Activated T-cell treated with anti-CD3 and anti-CD28 coated beads, Interleukin-2, amount 50 U/mL, for 48 hours (primary cell): Measurements from ENCODE around the gene ALG14.
A peak's percentile ranks its signal among the peaks of the same experiment; 100 is the strongest.

Source experiments
- DNase-seq, 2 experiments: peaks; one replicate each; pipeline ENCODE4 v3.0.0-alpha.2; 2020

The ALG14 gene

DNA sequence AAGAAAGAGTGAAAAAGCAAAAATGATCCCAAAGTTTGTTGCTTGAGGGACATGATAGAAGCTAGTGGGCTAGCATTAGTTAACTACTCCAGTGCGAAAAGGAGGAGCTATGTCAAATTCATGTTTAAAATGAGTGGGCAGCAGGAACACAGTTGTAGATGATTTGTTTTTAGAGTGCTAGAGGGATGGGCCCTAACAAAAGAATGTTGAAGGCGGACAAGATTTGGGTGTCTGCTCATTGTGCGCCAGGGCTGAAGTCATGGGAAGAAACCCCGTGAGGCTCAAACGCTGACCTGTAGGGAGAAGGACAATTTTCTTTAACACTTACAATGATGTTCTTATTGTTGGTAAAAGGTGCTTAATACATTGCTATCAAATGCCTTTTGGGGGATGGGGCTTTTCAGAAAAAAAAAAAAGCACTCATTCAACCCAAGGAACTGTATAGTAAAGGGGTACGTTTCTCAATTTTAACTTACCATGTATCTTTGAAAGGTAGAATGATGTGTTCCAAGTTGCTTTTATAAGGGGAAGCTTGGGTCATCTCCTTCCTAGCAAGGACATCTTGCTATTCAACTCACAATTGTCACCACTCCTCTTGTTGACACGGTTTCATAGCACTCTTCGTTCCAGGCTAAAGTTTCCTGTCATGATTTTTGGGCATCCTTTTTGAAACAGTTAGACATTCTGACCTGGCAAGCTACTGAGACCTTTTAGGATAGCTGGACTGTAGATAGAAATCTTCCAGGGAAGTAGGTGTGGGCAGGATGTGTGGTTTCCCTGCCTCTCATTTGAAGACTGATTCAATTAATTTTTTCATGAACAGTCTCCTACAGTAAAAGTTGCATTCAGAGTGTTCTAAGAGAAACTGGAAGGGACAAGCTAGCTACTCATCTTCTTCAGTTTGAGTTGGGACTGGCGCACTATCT, 92.8 kb downstream of the ALG14 start:
- no peak for DNase-seq

GRCh38 chr1:94979131-94979530, 93.6 kb downstream of the ALG14 start:
- DNase-seq = no peak

DNA sequence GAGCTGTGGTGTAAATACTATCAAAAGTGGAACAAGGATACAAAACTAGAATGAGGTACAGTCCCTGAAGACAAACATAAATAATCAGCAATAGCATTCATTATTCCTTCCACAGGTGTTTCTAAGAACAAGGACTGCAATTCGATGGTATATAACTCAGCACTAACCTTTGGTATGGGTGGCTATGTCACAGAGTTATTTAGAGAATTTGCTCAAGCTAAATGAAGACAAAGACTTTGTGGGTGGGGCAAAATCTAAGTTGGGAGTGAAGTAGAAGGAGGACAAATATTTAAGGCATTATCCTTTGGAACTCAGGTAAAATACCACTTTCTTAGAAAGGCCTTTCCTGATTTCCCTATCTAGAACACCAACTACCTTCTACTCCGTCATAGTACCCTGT, 94.3 kb downstream of the ALG14 start:
- DNase-seq = no peak

GRCh38 chr1:94976971-94977548, 95.7 kb downstream of the ALG14 start:
- DNase-seq = no peak

- DNase-seq = no peak
Observed at GRCh38 chr1:94974824-94975223, 97.9 kb downstream of the ALG14 start.

- no peak for DNase-seq
Observed at GRCh38 chr1:94974241-94974640, 98.5 kb downstream of the ALG14 start.

GRCh38 chr1:94973309-94973922, 99.3 kb downstream of the ALG14 start:
- no peak for DNase-seq

DNA sequence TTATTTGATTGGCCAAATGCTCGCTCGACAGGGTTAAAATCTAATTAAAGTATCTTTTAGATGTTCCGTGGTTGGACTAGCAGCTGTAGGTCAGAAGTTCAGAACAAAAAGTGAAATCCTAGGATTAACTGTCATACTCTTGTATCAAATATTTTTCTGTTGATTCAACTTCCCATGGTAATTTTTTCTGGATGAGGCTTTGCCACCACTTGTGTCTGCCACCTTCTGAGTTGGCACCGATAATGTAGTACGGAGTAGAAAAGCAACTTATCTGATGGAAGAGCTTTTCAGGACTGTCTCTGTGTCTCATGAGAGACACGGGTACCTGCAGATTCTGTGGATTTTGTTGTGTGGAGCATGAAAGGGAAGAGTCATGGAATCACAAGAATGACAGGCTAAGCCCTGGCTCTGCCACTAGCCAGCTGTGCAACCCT, 101.2 kb downstream of the ALG14 start:
- DNase-seq = no peak

GRCh38 chr1:94970783-94971182, 102.0 kb downstream of the ALG14 start:
- no peak for DNase-seq

GRCh38 chr1:94969137-94969536, 103.6 kb downstream of the ALG14 start:
- no peak for DNase-seq

- no peak for DNase-seq
Observed at GRCh38 chr1:94966033-94966432, 106.7 kb downstream of the ALG14 start.

DNA sequence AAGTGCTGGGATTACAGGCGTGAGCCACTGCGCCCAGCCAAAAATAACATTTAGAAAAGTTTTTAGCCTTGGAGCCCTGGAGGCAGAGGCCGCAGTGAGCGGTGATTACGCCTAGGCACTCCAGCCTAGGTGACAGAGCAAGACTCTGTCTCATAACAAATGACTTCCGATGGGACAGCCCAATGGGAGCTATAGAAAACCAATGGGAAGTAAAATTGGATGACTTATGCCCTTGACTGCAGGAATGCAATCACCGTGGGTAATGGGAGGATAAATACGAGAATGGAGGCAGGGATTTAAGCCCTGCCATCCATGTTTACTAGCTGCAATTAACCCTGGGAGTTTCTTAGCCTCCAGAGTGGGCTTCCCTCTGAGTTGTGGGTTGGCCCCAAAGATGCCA, 108.9 kb downstream of the ALG14 start:
- DNase-seq = no peak

DNA sequence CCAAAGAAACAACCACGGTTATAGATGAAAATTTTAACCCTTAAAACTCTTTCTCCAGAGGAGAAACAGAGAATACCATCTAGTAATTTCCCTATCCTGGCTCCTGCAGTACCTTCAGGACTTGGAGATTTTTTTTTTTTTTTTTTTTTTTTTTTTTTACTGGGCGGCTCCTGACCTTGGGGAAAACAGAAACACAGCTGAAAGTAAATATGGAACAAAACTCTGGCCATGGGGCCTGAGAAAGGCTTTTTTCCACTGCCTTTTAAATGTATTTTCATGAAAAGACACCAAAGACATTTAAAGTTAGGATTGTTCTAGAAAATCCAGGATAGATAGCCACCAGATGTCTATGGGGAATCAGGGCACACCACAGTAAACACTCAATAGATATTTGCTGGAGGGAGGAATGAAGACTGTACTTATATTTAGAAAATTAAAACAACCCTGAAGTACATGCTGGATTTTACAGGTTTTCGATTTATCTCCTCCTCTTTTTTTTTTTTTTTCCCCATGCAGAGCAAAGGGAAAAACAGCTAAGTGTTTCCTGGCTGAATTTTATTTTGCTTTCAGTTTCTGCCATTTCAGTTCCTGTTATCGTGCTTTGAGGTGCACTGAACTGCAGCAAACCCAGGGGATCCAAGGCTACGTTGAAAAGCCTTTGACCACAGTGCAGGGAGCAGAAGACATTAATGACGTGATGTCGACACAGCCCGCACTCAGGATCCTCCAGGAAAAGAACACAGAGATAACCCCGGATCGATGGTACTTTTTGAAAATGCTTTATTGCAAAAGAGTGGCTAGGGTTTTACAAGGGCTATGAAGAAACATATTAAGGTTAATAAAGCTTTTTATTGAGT, 110.1 kb downstream of the ALG14 start:
- peak; percentile 29 to 40 for DNase-seq

- no peak for DNase-seq
Observed at GRCh38 chr1:94961988-94962387, 110.8 kb downstream of the ALG14 start.

- no peak for DNase-seq
Observed at GRCh38 chr1:94961582-94961981, 111.2 kb downstream of the ALG14 start.

DNA sequence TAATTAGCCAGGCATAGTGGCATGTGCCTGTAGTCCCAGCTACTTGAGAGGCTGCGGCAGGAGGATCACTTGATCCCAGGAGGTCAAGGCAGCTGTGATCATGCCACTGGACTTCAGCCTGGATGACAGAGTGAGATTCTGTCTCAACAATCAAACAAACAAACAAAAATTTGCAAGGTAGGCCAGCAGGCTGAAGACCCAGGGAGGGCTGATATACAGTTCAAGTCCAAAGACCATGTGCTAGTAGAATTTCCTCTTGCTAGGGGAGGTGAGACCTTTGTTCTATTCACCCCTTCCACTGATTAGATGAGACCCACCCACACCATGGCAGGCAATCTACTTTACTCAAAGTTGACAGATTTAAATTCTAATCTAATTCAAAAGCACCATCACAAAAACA, 114.7 kb downstream of the ALG14 start:
- DNase-seq = no peak

GRCh38 chr1:94955767-94956632, 116.8 kb downstream of the ALG14 start:
- DNase-seq = no peak

DNA sequence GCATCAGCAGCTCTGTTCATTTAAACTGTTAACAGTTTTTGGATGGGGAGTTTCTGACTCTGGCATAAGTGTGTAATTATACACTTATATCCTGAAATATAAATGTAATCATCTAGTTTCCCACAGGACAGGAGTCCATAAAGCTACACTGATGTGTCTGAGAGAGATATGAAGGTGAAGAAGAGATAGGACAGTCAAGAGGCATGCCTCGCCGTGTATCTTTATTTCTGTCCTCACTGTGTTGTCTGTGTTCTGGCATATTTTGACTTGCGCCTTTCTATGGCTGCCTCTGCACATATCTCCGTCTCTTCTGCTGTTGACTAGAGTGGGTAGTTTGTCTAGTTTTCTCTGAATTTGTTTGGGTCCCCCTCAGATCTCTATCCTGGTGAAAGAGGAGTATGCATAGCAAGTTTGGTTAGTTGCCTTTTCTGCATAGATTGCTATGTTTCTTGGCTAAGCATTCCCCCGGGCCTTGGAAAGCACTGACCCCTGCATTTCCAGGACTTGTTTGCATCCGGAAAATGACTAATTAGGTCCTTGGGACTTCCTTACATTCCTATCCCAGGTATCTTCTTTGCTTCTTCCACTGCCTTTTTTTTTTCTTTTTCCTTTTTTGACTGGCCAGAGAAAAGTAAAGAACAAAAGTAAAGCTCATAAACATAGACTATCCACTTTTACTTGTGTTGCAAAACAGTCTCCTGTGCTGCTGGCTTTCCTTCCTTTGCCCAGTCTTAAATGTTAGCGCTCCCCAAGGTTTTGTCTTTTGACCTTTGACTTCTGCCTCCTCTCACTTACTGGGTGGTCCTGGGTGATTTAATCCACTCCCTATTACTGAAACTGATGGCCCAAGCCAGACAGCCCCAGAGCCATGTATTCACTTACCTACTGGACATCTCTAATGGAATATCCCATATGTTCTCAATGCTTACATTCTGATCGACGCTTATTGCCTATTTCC, 118.2 kb downstream of the ALG14 start:
- DNase-seq = no peak

DNA sequence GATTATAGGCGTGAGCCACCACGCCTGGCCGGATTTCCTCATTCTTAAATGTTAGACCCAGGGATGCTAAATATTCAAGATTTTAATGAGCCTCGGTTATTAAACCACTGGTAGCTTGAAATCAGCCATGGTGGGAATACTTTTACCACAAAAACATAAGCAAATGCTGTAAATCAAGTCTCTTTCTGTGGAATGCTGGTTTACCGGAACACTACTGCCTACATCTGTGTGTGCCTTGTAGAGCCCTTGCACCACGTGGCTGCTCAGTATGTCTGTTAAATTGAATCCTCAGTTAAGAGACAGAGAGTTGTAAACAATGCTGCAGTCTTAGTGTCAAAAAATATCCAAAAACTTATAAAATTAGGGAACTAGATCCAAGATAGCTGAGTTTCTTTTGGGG, 119.0 kb downstream of the ALG14 start:
- DNase-seq = no peak

DNA sequence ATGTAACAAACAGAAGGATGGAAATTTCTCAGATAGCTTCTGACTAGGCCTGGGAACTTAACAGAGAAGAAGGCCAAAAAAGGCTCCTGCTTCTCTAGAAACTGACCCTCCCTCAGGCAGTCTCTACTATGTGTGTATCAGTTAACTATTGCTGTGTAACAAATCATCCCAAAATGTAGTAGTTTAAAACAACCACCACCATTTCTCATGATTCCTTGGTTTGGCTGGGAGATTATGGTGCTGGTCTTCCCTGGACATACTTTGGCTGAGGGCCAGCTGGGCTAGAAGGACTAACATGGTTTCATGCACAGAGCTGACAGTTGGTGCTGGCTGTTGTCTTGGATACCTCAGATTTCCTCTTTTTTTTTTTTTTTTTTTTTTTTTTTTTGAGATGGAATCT, 119.6 kb downstream of the ALG14 start:
- DNase-seq = no peak

DNA sequence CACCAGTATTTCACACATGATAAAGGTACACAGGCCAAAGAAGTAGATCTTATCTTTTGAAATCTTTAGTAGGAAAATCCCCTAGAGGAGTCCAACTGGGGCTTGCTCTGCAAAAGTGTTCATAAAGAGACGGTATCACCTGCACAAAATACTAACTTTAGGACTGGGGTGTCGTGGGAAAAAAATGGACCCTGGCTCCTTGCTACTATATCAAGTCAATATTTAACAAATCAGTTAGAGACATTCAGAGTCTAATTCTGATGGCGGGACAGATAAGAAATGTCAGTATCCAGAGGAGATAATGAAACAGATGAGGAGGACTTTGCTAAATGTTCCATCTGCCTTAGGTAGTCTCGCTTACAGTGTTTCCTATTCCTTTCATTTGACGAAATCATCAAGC, 120.2 kb downstream of the ALG14 start:
- no peak for DNase-seq
